Activated naive CD4-positive, alpha-beta T cell treated with anti-CD3 and anti-CD28 coated beads, Interleukin-2, amount 50 U/mL, for 72 hours (primary cell): ENCODE measurements around the gene SAMD13. TPM values are rescaled to one million over a fixed set of nuclear protein-coding genes. Genes with fewer than 3 reads are reported as not detected.
"Not testable (repeated sequence)": the region's sequence is repeated elsewhere in the genome, so short reads cannot be mapped to it uniquely, and the experiment has no call there.

Source experiments
- ATAC-seq, 2 donors: fragments of 150-1000 bp; cut with Tn5 transposase; 2 replicates each; pipeline ENCODE4 v1.10.0; 2021; ENCODE audit warnings: mild to moderate bottlenecking in 2 of 2, moderate library complexity in 2 of 2
- DNase-seq, 2 donors: peaks; one replicate each; pipeline ENCODE4 v3.0.0; 2021 to 2022; ENCODE audit warnings: low spot score in 2 of 2
- H3K27ac Mint-ChIP-seq, 2 donors: one replicate each; pipeline ENCODE4 v1.8.0; 2022; ENCODE audit warnings: mild to moderate bottlenecking in 2 of 2, mixed read lengths in 2 of 2
- H3K36me3 Mint-ChIP-seq, 2 donors: one replicate each; pipeline ENCODE4 v1.8.0; 2022; ENCODE audit warnings: mixed read lengths in 2 of 2
- H3K9me3 Mint-ChIP-seq, 2 donors: one replicate each; pipeline ENCODE4 v1.8.0; 2022; ENCODE audit warnings: mixed read lengths in 2 of 2
- total RNA-seq, 2 donors: library from RNA; stranded (reverse); gene quantifications; one replicate each; pipeline ENCODE4 v1.2.3, GENCODE V29; 2022

SAMD13 gene
- total RNA-seq, 2 donors from 2014 or later, result 0.29 TPM; not detected in 1

DNA sequence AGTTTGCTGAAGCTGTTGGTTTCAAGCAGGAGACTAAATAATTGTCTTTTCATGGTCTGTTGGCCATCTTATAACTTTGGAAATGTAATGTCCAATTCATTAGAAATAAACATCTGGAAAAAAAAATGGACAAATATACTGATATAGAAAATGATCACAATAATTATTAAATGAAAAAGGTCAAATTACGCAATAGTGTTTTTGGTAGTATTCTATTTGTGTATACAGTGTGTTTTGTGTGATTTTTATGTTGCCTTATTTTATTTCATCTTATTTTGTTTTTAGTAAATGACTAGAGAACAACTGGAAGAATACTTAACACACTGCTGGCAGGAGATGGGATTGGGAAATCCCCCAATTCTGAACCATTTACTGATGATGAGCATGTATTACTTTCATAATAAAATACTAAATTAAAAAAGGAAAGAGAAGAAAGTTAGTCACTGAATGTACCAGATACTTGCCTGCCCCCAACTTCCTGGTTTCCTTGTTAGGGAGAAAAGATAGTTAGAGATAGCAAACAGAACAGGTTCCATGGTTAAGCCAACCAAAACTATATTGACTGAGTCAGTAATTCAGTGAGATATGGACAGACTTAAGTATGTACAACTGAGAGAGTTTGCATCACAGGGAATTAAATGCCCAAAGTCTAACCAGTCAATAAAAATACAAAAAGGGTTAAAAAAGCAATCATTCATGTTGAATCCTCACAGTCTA lies 24.0 kb upstream of the SAMD13 start:
- Mint-ChIP-seq H3K9me3 (peaks cover 0 to 2% of the 10 kb centered on the region in 2 donors), H3K36me3 (no peaks in the 10 kb centered on the region), H3K27ac (peak overlapping the region in 1 of 2 donors; percentile 45)
- ATAC-seq (no peak), DNase-seq (no peak)

DNA sequence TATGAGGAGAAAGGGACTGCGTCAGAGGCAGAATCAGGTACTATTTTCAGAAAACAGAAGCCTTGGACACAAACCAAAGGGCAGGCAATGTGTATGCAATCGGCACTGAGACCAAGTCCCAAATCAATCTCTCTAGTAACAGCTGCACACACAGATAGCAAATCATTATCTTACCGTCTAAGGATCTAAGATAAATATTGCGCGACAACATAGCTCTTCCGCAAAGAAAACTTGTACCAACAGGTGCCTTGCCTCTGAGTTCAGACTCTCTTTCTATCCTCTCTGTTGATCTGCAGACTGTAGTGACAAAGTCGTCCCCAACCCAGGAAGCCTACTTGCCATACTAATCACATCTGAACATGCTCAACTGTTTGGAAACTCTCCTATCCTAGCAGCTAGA lies 22.6 kb upstream of the SAMD13 start:
- ATAC-seq, result no peak
- no peak overlapping the region for H3K27ac Mint-ChIP-seq
- DNase-seq, result no peak
- H3K9me3 Mint-ChIP-seq, result peaks cover 0 to 7% of the 10 kb centered on the region in 2 donors
- no peaks in the 10 kb centered on the region for H3K36me3 Mint-ChIP-seq

DNA sequence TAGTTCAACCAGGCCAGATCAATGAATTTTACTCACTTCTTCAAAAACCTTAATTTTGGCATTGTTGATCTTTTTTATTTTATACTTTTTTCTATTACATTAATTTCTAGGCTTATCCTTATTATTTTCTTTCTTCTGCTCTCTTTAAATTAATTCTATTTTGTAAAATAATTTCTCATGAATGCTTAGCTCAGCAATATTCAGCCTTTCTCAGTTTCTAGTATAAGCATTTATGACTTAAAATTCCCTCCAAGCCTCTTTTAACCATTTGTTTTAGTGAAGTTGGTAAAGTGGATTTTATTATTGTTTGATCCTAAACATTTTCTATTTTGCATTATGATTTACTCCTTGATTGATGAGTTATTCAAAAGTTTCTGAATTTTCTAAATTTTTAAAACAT lies 20.6 kb upstream of the SAMD13 start:
- peaks cover 0 to 13% of the 10 kb centered on the region in 2 donors for H3K9me3 Mint-ChIP-seq
- ATAC-seq, result no peak
- DNase-seq, result no peak
- H3K36me3 Mint-ChIP-seq, result peaks cover 0 to under 1% of the 10 kb centered on the region in 2 donors
- no peak overlapping the region for H3K27ac Mint-ChIP-seq

DNA sequence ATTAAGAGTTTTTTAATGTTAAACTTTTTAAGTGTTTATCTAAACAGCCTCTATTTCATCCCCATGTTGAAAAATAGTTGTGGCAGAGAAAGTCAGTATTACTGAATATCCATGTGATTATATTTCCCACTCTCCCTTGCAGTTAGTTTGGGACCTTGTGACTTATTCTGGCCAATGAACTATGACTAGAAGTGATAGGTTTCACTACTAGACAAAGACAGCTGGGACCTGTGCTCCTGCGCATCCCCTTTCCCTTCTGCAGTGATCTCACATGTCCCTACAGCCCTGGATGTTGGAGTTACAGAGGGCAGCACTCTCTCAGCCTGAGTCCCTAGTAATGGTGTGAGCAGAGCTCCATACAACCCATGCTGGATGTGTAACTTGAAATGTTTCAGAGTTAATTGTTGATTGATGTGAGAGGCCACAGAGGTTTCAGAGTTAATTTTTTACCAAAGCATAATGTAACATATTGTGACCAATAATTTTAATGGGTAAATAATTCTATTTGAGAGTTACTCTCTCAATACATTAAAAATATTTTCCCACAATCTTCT lies 18.7 kb upstream of the SAMD13 start:
- DNase-seq (no peak), ATAC-seq (no peak)
- Mint-ChIP-seq H3K27ac (no peak overlapping the region), H3K36me3 (peaks cover 8 to 14% of the 10 kb centered on the region in 2 donors), H3K9me3 (peaks cover 10 to 15% of the 10 kb centered on the region in 2 donors)

DNA sequence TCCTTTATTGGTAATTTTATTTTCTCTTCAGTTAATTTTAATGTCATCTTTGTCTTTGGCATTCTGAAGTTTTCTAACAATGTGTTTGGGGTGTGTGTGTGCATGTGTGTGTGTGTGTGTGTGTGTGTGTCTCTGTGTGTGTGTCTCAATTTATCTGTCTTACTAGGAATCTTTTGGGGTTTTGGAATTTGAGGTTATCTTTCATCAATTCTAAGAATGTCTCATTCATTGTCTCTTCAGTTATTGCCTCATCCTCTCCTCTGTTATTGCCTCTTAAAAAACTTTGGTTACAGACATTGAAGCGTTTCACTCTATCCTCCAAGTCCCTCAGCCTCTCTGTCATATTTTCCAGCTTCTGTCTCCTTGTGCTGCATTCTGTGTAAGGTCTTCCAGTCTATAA lies 18.1 kb upstream of the SAMD13 start:
- ATAC-seq, result no peak
- H3K9me3 Mint-ChIP-seq, result peaks cover 10 to 17% of the 10 kb centered on the region in 2 donors
- H3K27ac Mint-ChIP-seq, result no peak overlapping the region
- no peak for DNase-seq
- H3K36me3 Mint-ChIP-seq, result peaks cover 8 to 14% of the 10 kb centered on the region in 2 donors

DNA sequence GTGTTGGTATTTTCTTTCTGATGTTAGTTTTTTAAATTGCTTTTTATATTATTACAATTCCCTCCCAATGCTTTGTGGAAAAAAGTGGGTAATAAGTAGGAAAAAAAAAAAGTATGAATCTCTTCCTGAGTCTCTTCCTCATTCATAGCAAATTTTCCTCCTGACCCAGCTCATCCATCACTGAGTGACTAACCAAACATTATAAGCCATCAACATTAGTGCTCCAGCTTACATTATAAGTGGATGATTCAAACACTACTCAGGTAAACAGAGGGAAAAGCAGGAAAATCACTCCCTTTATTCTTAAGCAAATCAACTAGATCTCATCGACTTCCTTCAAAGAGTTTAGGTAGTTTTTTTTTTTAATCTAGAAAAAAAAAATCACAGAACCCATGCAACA lies 15.4 kb upstream of the SAMD13 start:
- Mint-ChIP-seq H3K36me3 (peaks cover 14% of the 10 kb centered on the region in 2 donors), H3K27ac (no peak overlapping the region), H3K9me3 (peaks cover 17 to 29% of the 10 kb centered on the region in 2 donors)
- ATAC-seq, result no peak
- no peak for DNase-seq

DNA sequence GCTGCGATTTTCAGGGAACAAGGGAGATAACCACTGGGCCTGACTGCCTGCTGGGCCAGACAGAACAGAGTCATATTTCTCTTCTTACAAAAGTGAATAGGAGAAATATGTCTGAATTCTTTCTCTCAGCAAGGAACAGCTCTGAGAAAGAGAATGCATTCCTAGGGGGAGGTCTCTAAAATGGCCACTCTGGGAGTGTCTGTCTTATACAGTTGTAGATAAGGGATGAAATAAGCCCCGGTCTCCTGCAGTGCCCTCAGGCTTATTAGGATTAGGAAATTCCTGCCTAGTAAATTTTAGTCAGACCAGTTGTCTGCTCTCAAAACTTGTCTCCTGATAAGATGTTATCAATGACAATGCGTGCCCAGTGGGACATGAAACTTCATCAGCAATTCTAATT lies 14.1 kb upstream of the SAMD13 start:
- Mint-ChIP-seq H3K36me3 (peaks cover 14% of the 10 kb centered on the region in 2 donors), H3K9me3 (peaks cover 17 to 28% of the 10 kb centered on the region in 2 donors)
- not testable (repeated sequence) for H3K27ac Mint-ChIP-seq, ATAC-seq, DNase-seq

DNA sequence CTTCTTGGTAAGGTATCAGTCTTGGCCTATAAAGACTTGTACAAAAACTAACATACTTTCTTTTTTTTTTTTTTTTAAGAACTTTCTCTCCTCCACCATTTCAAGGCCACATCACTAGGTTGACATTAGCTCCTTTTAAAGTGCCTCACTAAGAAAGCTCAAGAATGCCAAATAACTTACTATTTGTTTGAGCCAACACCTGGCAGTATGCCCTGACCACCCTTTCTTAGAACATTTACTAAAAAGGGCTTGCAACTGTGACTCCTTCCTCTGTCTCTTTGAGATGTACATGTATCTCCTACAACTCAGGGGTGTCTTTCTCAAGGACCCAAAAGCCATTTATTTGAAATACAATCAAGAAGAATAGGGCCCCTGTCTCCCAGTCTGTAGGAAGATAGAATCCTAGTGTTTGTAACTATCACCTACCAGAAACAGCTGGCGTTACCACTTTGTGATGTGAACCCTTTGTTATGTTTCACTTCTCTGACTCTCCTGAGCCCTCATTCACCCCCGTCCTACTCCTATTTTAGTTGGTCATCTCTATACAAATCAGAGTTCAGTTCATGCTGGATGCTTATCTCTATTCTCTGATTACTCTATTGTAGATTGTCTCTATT lies 12.2 kb upstream of the SAMD13 start:
- ATAC-seq (no peak), DNase-seq (no peak)
- Mint-ChIP-seq H3K27ac (no peak overlapping the region), H3K9me3 (peaks cover 17 to 20% of the 10 kb centered on the region in 2 donors), H3K36me3 (peaks cover 14% of the 10 kb centered on the region in 2 donors)

DNA sequence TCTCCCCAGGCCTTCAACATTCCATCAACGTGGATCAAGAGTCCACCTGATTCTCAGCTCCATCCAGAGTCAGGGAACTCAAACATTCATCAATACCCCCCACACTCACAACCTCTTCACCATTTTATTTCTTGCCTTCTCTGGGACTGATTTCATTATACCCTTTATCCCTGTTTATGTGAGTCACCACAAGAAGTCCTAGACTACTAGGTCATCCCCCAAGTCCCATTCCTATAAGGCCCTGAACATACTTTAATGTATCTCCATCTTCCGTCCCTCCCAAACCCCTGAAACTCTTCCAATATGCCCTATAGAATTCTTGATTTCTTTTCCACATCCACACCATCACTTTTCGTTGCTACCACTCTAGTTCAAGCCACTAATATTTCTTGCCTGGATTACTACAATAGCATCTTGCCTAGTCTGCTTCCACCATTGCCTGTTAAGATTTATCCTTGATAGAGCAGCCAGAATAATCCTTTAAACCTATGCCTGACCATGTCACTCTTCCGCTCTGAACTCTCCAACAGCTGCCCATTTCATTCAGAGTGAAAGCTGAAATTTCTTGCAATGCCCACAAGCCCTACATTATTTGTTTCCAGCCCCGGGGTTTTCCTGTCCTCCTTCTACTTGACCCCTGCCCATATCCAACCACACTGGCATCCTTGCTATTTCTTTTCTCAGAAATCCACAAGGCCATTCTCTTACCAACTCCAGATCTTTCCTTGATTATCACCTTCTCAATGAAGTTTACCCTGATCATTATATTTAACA lies 9.4 kb upstream of the SAMD13 start:
- H3K36me3 Mint-ChIP-seq, result peaks cover 3 to 6% of the 10 kb centered on the region in 2 donors
- H3K27ac Mint-ChIP-seq, result peak overlapping the region in 1 of 2 donors; percentile 15
- DNase-seq (no peak), ATAC-seq (no peak)
- peaks cover 9 to 16% of the 10 kb centered on the region in 2 donors for H3K9me3 Mint-ChIP-seq

DNA sequence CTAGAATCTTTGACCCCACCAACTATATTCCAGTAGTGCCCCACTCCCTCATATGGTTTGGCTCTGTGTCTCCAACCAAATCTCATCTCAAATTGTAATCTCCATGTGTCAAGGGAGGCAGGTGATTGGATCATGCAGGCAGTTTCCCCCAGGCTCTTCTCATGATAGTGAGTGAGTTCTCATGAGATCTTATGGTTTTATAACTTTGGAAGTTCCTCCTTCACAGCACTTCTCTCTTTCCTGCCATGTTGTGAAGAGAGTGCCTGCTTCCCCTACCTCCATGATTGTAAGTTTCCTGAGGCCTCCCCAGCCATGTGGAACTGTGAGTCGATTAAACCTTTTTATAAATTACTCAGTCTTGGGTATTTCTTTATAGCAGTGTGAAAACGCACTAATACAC lies 7.7 kb upstream of the SAMD13 start:
- peaks cover 0 to 6% of the 10 kb centered on the region in 2 donors for H3K36me3 Mint-ChIP-seq
- no peak overlapping the region for H3K27ac Mint-ChIP-seq
- DNase-seq (no peak), ATAC-seq (no peak)
- peaks cover 7 to 10% of the 10 kb centered on the region in 2 donors for H3K9me3 Mint-ChIP-seq

DNA sequence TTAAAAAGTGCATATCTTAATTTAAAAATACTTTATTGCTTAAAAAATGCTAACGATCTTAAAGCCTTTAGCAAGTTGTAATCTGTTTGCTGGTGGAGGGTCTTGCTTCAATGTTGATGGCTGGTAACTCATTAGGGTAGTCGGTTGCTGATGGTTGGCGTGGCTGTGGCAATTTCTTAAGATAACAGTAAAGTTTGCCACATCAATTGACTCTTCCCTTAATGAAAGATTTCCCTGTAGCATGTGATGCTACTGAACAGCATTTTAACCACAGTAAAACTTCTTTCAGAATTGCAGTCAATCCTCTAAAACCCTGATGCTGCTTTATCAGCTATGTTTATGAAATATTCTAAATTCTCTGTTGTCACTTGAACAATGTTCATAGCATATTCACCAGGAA lies 6.8 kb upstream of the SAMD13 start:
- DNase-seq (no peak), ATAC-seq (no peak)
- no peak overlapping the region for H3K27ac Mint-ChIP-seq
- peaks cover 0 to under 1% of the 10 kb centered on the region in 2 donors for H3K9me3 Mint-ChIP-seq
- H3K36me3 Mint-ChIP-seq, result peaks cover 0 to under 1% of the 10 kb centered on the region in 2 donors

DNA sequence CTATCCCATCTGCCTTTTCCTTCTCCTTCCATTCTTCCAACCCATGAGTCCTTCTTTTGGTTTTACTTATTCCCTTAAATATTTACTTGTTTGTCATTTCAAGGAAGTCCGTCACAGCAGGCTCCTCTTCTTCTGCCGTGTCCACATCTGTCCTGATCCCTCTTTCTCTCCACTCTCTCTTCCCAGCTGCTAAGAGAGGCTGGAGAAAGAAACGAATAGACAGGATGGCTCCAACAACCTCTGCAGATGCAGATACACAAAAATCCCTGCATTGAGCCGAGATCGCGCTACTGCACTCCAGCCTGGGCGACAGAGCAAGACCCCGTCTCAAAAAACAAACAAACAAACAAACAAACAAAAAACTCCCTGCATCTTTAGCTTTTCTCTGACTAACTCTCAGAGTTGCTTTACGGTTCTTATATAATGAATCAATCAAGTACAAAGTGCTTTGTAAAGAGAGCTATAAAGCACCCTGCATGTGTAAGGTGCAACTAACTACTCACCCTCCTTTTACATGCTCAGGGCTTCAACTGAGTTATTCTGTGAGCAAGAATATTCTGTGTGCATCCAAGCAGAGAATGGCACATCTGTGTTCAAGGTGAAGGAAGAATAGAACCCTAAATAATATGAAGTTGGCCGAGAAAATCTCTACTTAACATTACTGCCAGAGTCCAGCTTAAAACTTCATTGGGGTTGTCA lies 3.8 kb upstream of the SAMD13 start:
- DNase-seq (no peak), ATAC-seq (no peak)
- no peaks in the 10 kb centered on the region for H3K36me3 Mint-ChIP-seq
- no peaks in the 10 kb centered on the region for H3K9me3 Mint-ChIP-seq
- H3K27ac Mint-ChIP-seq, result peak overlapping the region in 1 of 2 donors; percentile 86

DNA sequence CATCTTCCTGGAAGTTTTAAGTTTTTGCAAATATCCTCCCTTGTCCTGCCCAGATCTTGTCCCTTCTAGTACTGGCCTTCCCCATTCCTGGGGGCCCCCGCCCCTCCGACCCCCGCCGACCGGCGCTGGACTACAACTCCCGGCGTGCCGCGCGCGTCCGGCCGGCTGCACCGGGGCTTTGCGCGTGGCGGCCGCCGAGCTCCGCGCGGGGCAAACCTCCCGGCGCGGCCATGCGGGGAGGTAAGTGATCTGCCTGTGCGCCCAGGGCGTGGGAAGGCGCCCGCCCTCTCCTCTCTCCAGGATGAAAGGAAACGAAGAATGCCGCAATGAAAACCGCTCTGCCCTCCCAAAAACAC lies 3.2 kb upstream of the SAMD13 start:
- ATAC-seq, result peak; percentile 81 to 82
- peak overlapping the region in 1 of 2 donors; percentile 86 for H3K27ac Mint-ChIP-seq
- DNase-seq, result peak; percentile 54 to 58
- no peaks in the 10 kb centered on the region for H3K9me3 Mint-ChIP-seq
- no peaks in the 10 kb centered on the region for H3K36me3 Mint-ChIP-seq

DNA sequence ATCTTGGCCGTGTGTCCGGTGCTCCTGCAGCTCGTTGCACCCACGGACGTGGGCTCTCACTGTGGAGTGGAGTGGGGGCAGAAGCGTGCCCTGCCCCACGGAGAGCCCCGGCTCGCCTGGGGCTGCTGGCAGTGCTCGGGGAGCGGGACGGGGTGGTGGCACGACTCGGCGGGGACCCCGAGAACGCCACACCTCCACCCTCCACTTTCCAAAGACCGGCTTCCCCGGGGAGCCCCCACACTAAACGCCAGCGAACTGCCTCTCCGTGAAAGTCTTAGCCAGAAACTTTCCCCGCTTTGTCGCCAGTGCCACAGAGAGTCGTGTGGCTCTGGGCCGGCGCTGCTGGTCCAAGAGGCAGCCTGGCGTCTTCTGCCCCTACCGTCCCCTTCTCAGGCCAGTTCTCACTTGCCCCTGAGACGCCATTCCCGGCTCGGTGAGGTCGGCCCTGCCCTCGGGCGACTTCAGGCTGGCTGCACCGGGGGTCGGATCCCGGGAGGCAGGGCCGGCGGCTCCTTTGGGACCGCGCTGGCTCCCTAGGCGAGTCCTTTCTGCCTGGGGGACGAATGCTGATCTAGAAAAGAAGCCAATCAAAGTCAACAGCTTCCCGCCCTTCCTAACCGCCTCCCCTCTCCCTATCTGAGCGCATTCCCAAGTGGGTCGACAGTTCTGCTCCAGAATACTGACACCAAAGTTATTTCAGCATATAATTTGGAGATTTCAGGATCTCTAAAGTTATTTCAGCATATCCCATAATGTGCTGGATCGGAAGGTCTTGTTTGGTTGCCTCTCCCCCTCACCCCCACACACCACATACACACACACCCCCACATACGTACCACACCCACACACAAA lies 2.6 kb upstream of the SAMD13 start:
- H3K36me3 Mint-ChIP-seq, result no peaks in the 10 kb centered on the region
- ATAC-seq, result peak; percentile 48 to 64
- H3K9me3 Mint-ChIP-seq, result no peaks in the 10 kb centered on the region
- peak; percentile 18 to 59 for DNase-seq
- H3K27ac Mint-ChIP-seq, result peak overlapping the region in 1 of 2 donors; percentile 86

DNA sequence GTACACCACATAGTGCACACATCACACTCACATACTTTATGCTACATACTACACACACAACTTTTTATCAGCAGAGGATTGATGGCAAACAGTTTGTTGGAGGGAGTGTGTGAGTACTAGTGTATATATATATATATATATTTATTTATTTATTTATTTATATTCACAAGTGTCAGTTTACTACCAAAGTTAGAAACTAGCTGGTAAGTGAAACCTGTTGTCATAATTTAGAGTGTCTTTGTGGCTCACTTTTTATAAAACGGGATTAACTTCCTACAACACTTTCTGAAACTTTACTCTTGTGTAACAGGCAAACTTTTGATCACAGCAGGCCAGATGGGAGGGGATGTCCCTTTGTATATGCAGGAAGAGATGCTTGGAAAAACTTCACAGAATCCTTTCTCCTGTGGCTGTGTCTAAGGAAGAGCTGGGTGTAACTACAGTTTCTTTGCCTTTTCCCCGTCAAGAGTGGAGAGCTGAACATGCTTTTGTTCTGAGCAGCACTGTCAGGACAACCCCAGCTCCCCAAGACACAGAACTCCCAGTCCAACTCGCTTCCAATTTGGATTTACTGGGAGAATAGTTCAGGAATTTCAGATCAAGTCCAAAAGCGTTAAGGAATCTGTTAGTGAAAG lies 1.9 kb upstream of the SAMD13 start:
- Mint-ChIP-seq H3K27ac (peak overlapping the region in 1 of 2 donors; percentile 86), H3K9me3 (no peaks in the 10 kb centered on the region), H3K36me3 (no peaks in the 10 kb centered on the region)
- no peak for DNase-seq
- ATAC-seq, result no peak
